Hepatocyte (in vitro differentiated cells): Measurements from ENCODE around the gene IKZF3.

Experiments used
- EZH2 ChIP-seq: fragments of 200-600 bp; sonication (generic); IDR thresholded peaks from 2 replicates; pipeline ENCODE4 v1.6.1; 2016; ENCODE audit warnings: antibody characterized with exemption, mild to moderate bottlenecking, borderline replicate concordance
- EZH2phosphoT487 ChIP-seq: fragments of 200-600 bp; sonication (generic); IDR thresholded peaks from one replicate; pipeline ENCODE4 v1.6.1; 2018; ENCODE audit warnings: antibody characterized with exemption, mild to moderate bottlenecking, low read depth, moderate library complexity; ENCODE audit not compliant: unreplicated experiment, severe bottlenecking
- TF ChIP-seq, protein P1 (sequence below): fragments of 200-600 bp; sonication (generic); IDR thresholded peaks from 2 replicates; pipeline ENCODE4 v1.5.1; 2016; ENCODE audit warnings: antibody characterized with exemption, mild to moderate bottlenecking; ENCODE audit not compliant: poor library complexity

- TF ChIP-seq, protein P1, sequence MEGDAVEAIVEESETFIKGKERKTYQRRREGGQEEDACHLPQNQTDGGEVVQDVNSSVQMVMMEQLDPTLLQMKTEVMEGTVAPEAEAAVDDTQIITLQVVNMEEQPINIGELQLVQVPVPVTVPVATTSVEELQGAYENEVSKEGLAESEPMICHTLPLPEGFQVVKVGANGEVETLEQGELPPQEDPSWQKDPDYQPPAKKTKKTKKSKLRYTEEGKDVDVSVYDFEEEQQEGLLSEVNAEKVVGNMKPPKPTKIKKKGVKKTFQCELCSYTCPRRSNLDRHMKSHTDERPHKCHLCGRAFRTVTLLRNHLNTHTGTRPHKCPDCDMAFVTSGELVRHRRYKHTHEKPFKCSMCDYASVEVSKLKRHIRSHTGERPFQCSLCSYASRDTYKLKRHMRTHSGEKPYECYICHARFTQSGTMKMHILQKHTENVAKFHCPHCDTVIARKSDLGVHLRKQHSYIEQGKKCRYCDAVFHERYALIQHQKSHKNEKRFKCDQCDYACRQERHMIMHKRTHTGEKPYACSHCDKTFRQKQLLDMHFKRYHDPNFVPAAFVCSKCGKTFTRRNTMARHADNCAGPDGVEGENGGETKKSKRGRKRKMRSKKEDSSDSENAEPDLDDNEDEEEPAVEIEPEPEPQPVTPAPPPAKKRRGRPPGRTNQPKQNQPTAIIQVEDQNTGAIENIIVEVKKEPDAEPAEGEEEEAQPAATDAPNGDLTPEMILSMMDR = no peak
- TF ChIP-seq EZH2phosphoT487 = no peak
- TF ChIP-seq EZH2 = no peak
Observed at GRCh38 chr17:39800540-39800939, 63.6 kb downstream of the IKZF3 start.
